H1 (cell line): ENCODE results near the gene ARHGAP25.

ENCODE experiments used
- CBX8 ChIP-seq: fragments of 300-800, 300-1000 bp; sonication (generic); IDR thresholded peaks from 2 replicates; pipeline ENCODE4 v1.7.1; 2016; ENCODE audit warnings: low read depth, low read length, borderline replicate concordance
- GABPA ChIP-seq: IDR thresholded peaks from 2 replicates; pipeline ENCODE4 v1.6.1; 2011; ENCODE audit warnings: mild to moderate bottlenecking, low read length, moderate library complexity, borderline replicate concordance; ENCODE audit not compliant: insufficient read depth
- HDAC2 ChIP-seq, 2 experiments: fragments of 300-600 bp in 1 of 2; sonication (generic) in 1 of 2; IDR thresholded peaks; 2 replicates each; pipeline ENCODE4 v1.6.1; 2011 to 2012; ENCODE audit warnings: low read depth in 2 of 2, low read length in 2 of 2, mild to moderate bottlenecking in 2 of 2, moderate library complexity in 2 of 2, borderline replicate concordance in 1 of 2, inconsistent platforms in 1 of 2
- POLR2A ChIP-seq, 2 experiments: IDR thresholded peaks; 1 replicate in 1 of 2; 2 replicates in 1 of 2; pipeline ENCODE4 v1.6.1; 2011; ENCODE audit warnings: low read depth in 2 of 2, low read length in 2 of 2, mild to moderate bottlenecking in 2 of 2; ENCODE audit errors: control extremely low read depth in 1 of 2
- TF ChIP-seq, protein P1 (sequence below), 3 experiments: IDR thresholded peaks; 1 replicate in 2 of 3; 2 replicates in 1 of 3; pipeline versions ENCODE4 v1.5.1 to v1.6.1; 2011; ENCODE audit warnings: low read length in 3 of 3, mild to moderate bottlenecking in 3 of 3, inconsistent platforms in 2 of 3, low read depth in 1 of 3, moderate library complexity in 1 of 3; ENCODE audit not compliant: insufficient read depth in 1 of 3; ENCODE audit errors: control extremely low read depth in 1 of 3
- TF ChIP-seq, protein P2 (sequence below): IDR thresholded peaks from 2 replicates; pipeline ENCODE4 v1.6.1; 2011; ENCODE audit warnings: low read length, improper control_type of control experiment
- TF ChIP-seq, protein P3 (sequence below): fragments of 300-600 bp; sonication (generic); IDR thresholded peaks from 2 replicates; pipeline ENCODE4 v1.7.1; 2012; ENCODE audit warnings: low read length, moderate library complexity, mild to moderate bottlenecking, inconsistent platforms; ENCODE audit not compliant: insufficient replicate concordance

DNA sequence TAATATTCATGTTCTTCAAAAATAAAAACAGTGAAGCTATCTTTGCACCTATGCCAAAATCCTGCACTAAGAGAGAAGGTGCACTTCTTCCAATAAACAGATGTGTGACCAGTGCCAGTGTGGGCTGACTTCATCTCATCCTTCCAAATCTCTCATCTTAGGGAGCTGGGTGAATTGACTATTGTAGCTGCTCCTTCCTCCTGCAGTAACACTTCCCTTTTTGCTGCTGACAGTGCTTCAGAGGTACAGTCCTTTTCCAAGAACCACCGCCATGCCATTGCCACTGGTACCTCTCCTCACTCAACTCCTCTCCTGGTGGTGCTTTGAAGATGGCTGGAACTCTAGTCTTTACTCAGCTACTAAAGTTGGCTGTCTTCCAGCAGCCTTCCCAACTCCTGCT lies 42.1 kb upstream of the ARHGAP25 start:
- TF ChIP-seq CBX8, result no peak
- TF ChIP-seq, protein P1, sequence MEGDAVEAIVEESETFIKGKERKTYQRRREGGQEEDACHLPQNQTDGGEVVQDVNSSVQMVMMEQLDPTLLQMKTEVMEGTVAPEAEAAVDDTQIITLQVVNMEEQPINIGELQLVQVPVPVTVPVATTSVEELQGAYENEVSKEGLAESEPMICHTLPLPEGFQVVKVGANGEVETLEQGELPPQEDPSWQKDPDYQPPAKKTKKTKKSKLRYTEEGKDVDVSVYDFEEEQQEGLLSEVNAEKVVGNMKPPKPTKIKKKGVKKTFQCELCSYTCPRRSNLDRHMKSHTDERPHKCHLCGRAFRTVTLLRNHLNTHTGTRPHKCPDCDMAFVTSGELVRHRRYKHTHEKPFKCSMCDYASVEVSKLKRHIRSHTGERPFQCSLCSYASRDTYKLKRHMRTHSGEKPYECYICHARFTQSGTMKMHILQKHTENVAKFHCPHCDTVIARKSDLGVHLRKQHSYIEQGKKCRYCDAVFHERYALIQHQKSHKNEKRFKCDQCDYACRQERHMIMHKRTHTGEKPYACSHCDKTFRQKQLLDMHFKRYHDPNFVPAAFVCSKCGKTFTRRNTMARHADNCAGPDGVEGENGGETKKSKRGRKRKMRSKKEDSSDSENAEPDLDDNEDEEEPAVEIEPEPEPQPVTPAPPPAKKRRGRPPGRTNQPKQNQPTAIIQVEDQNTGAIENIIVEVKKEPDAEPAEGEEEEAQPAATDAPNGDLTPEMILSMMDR (IDR thresholded peaks at IDR 0.05; ENCODE audit: control extremely low read depth in 1 of 3, insufficient read depth in 1 of 3, low read depth in 1 of 3, low read length in 3 of 3), result no peak
- TF ChIP-seq, protein P2, sequence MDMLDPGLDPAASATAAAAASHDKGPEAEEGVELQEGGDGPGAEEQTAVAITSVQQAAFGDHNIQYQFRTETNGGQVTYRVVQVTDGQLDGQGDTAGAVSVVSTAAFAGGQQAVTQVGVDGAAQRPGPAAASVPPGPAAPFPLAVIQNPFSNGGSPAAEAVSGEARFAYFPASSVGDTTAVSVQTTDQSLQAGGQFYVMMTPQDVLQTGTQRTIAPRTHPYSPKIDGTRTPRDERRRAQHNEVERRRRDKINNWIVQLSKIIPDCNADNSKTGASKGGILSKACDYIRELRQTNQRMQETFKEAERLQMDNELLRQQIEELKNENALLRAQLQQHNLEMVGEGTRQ, result no peak
- no peak for TF ChIP-seq GABPA
- no peak for TF ChIP-seq POLR2A (IDR thresholded peaks at IDR 0.05; ENCODE audit: control extremely low read depth in 1 of 2, low read depth in 2 of 2, low read length in 2 of 2)
- no peak for TF ChIP-seq HDAC2 (IDR thresholded peaks at IDR 0.05; ENCODE audit: borderline replicate concordance in 1 of 2, low read depth in 2 of 2, low read length in 2 of 2)
- TF ChIP-seq, protein P3, sequence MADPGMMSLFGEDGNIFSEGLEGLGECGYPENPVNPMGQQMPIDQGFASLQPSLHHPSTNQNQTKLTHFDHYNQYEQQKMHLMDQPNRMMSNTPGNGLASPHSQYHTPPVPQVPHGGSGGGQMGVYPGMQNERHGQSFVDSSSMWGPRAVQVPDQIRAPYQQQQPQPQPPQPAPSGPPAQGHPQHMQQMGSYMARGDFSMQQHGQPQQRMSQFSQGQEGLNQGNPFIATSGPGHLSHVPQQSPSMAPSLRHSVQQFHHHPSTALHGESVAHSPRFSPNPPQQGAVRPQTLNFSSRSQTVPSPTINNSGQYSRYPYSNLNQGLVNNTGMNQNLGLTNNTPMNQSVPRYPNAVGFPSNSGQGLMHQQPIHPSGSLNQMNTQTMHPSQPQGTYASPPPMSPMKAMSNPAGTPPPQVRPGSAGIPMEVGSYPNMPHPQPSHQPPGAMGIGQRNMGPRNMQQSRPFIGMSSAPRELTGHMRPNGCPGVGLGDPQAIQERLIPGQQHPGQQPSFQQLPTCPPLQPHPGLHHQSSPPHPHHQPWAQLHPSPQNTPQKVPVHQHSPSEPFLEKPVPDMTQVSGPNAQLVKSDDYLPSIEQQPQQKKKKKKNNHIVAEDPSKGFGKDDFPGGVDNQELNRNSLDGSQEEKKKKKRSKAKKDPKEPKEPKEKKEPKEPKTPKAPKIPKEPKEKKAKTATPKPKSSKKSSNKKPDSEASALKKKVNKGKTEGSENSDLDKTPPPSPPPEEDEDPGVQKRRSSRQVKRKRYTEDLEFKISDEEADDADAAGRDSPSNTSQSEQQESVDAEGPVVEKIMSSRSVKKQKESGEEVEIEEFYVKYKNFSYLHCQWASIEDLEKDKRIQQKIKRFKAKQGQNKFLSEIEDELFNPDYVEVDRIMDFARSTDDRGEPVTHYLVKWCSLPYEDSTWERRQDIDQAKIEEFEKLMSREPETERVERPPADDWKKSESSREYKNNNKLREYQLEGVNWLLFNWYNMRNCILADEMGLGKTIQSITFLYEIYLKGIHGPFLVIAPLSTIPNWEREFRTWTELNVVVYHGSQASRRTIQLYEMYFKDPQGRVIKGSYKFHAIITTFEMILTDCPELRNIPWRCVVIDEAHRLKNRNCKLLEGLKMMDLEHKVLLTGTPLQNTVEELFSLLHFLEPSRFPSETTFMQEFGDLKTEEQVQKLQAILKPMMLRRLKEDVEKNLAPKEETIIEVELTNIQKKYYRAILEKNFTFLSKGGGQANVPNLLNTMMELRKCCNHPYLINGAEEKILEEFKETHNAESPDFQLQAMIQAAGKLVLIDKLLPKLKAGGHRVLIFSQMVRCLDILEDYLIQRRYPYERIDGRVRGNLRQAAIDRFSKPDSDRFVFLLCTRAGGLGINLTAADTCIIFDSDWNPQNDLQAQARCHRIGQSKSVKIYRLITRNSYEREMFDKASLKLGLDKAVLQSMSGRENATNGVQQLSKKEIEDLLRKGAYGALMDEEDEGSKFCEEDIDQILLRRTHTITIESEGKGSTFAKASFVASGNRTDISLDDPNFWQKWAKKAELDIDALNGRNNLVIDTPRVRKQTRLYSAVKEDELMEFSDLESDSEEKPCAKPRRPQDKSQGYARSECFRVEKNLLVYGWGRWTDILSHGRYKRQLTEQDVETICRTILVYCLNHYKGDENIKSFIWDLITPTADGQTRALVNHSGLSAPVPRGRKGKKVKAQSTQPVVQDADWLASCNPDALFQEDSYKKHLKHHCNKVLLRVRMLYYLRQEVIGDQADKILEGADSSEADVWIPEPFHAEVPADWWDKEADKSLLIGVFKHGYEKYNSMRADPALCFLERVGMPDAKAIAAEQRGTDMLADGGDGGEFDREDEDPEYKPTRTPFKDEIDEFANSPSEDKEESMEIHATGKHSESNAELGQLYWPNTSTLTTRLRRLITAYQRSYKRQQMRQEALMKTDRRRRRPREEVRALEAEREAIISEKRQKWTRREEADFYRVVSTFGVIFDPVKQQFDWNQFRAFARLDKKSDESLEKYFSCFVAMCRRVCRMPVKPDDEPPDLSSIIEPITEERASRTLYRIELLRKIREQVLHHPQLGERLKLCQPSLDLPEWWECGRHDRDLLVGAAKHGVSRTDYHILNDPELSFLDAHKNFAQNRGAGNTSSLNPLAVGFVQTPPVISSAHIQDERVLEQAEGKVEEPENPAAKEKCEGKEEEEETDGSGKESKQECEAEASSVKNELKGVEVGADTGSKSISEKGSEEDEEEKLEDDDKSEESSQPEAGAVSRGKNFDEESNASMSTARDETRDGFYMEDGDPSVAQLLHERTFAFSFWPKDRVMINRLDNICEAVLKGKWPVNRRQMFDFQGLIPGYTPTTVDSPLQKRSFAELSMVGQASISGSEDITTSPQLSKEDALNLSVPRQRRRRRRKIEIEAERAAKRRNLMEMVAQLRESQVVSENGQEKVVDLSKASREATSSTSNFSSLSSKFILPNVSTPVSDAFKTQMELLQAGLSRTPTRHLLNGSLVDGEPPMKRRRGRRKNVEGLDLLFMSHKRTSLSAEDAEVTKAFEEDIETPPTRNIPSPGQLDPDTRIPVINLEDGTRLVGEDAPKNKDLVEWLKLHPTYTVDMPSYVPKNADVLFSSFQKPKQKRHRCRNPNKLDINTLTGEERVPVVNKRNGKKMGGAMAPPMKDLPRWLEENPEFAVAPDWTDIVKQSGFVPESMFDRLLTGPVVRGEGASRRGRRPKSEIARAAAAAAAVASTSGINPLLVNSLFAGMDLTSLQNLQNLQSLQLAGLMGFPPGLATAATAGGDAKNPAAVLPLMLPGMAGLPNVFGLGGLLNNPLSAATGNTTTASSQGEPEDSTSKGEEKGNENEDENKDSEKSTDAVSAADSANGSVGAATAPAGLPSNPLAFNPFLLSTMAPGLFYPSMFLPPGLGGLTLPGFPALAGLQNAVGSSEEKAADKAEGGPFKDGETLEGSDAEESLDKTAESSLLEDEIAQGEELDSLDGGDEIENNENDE, result no peak
